T-cell (primary cell): ENCODE results near the gene USP48. TPM values are rescaled to one million over a fixed set of nuclear protein-coding genes. Genes with fewer than 3 reads are reported as not detected.

Experiments used
- ATAC-seq, 4 experiments: fragments of 200-7000 bp in 3 of 4; fragments of 150-1000 bp in 1 of 4; cut with Tn5 transposase; replicated peaks in 1 of 4; 1 replicate in 3 of 4; 2 replicates in 1 of 4; pipeline ENCODE4 v1.10.0; 2021; ENCODE audit warnings: moderate library complexity in 3 of 4, mild to moderate bottlenecking in 2 of 4, moderate number of reproducible peaks in 1 of 4
- CTCF ChIA-PET, 2 donors: fragments of 300-600 bp; sonication (Branson Sonifier 250); formaldehyde crosslinking; loops; one replicate each; lab custom pipeline; 2022; ENCODE audit warnings: antibody characterized with exemption in 2 of 2; lab: Charles Lee
- POLR2A ChIA-PET, 2 donors: fragments of 300-600 bp; sonication (Branson Sonifier 250); formaldehyde crosslinking; loops; one replicate each; lab custom pipeline; 2022; ENCODE audit warnings: antibody characterized with exemption in 2 of 2; lab: Charles Lee
- DNase-seq, 35 experiments: peaks; one replicate each; pipeline versions ENCODE4 v3.0.0 to v3.0.0-alpha.2; 2013 to 2023
- H3K27ac ChIP-seq: one replicate; pipeline ENCODE4 v1.5.1; 2013; ENCODE audit warnings: low read length
- H3K27me3 ChIP-seq, 2 experiments: replicated peaks in 1 of 2; 1 replicate in 1 of 2; 2 replicates in 1 of 2; pipeline versions ENCODE4 v1.6.1 to v1.7.0; 2013; ENCODE audit warnings: low read length in 1 of 2, mixed read lengths in 1 of 2; ENCODE audit not compliant: control insufficient read depth in 2 of 2, insufficient read depth in 2 of 2; ENCODE audit errors: extremely low read depth in 1 of 2
- H3K36me3 ChIP-seq, 2 donors: 1 replicate in 1 of 2; 2 replicates in 1 of 2; pipeline versions ENCODE4 v1.6.1 to v1.7.0; 2013; ENCODE audit warnings: low read length in 1 of 2; ENCODE audit not compliant: control insufficient read depth in 2 of 2, insufficient read depth in 1 of 2; ENCODE audit errors: extremely low read depth in 1 of 2
- H3K4me1 ChIP-seq, 2 experiments: 1 replicate in 1 of 2; 2 replicates in 1 of 2; pipeline versions ENCODE4 v1.6.1 to v1.7.0; 2013; ENCODE audit warnings: low read length in 2 of 2, mixed read lengths in 1 of 2; ENCODE audit not compliant: insufficient read depth in 2 of 2, control insufficient read depth in 1 of 2; ENCODE audit errors: extremely low read depth in 1 of 2
- H3K4me3 ChIP-seq, 2 donors: 1 replicate in 1 of 2; 2 replicates in 1 of 2; pipeline versions ENCODE4 v1.5.1 to v1.7.0; 2013; ENCODE audit warnings: mild to moderate bottlenecking in 2 of 2, low read length in 1 of 2, moderate library complexity in 1 of 2; ENCODE audit not compliant: control insufficient read depth in 1 of 2; ENCODE audit errors: extremely low read depth in 1 of 2
- H3K9me3 ChIP-seq: 2 replicates; pipeline ENCODE4 v1.7.0; 2013
- H3K27ac Mint-ChIP-seq, 2 donors: one replicate each; pipeline ENCODE4 v1.8.0; 2020 to 2021; ENCODE audit warnings: mild to moderate bottlenecking in 2 of 2, mixed read lengths in 2 of 2
- H3K27me3 Mint-ChIP-seq, 2 donors: one replicate each; pipeline ENCODE4 v1.8.0; 2021 to 2022; ENCODE audit warnings: mixed read lengths in 2 of 2
- H3K36me3 Mint-ChIP-seq: one replicate; pipeline ENCODE4 v1.8.0; 2021; ENCODE audit warnings: mixed read lengths
- H3K4me1 Mint-ChIP-seq, 3 donors: one replicate each; pipeline ENCODE4 v1.8.0; 2020 to 2022; ENCODE audit warnings: mixed read lengths in 3 of 3, mild to moderate bottlenecking in 1 of 3
- H3K4me3 Mint-ChIP-seq, 3 donors: one replicate each; pipeline ENCODE4 v1.8.0; 2020 to 2022; ENCODE audit warnings: mild to moderate bottlenecking in 3 of 3, mixed read lengths in 3 of 3, moderate library complexity in 3 of 3
- H3K9me3 Mint-ChIP-seq, 3 donors: one replicate each; pipeline ENCODE4 v1.8.0; 2020 to 2022; ENCODE audit warnings: mixed read lengths in 3 of 3
- WGBS: methylation state at CpG from one replicate; pipeline ENCODE4 v1.1.5; 2013; ENCODE audit warnings: missing lambda C conversion rate; ENCODE audit not compliant: insufficient coverage; 5-methylcytosine and 5-hydroxymethylcytosine counted together
- total RNA-seq, 35 experiments: library from RNA in 6 of 35; stranded (reverse) in 6 of 35; fragments of 120-200 nt in 1 of 35; gene quantifications; one replicate each; pipeline versions ENCODE4 v1.2.1 to v1.2.4 and lab custom pipeline; 2013 to 2026

USP48 gene
- total RNA-seq, 5 donors from 2014 or later (not counting 1 experiment from before 2014, with no cell fraction given), result 65.8 to 95.6 (median 77.5) TPM

GRCh38 chr1:21654209-21654608 lies 128.7 kb downstream of the USP48 start:
- Mint-ChIP-seq H3K4me3 (no peak overlapping the region), H3K4me1 (peaks cover 15 to 18% (median 15%) of the 10 kb centered on the region in 3 donors), H3K27ac (no peak overlapping the region)

GRCh38 chr1:21653744-21654100 lies 129.2 kb downstream of the USP48 start:
- no peaks in the 10 kb centered on the region for H3K9me3 Mint-ChIP-seq
- H3K4me3 ChIP-seq, result no peak overlapping the region

More at GRCh38 chr1:21654209-21654608, 128.7 kb downstream of the USP48 start:
- no peaks in the 10 kb centered on the region for H3K36me3 ChIP-seq
- no peak overlapping the region for H3K27ac ChIP-seq
- H3K27me3 Mint-ChIP-seq, result peaks cover 0 to 2% of the 10 kb centered on the region in 2 donors
- 92% methylated on average over 2 of the region's 6 CpGs for WGBS
- DNase-seq (no peak), ATAC-seq (no peak)
- ChIA-PET CTCF (no interaction called here), POLR2A (no interaction called here)
- peaks cover 6 to 18% of the 10 kb centered on the region in 2 experiments for H3K4me1 ChIP-seq
- no peaks in the 10 kb centered on the region for H3K9me3 ChIP-seq
- no peak overlapping the region for H3K4me3 ChIP-seq
- H3K27me3 ChIP-seq, result peaks cover 0 to 28% of the 10 kb centered on the region in 2 experiments
- H3K9me3 Mint-ChIP-seq, result no peaks in the 10 kb centered on the region
- no peaks in the 10 kb centered on the region for H3K36me3 Mint-ChIP-seq

GRCh38 chr1:21652937-21653743 lies 129.8 kb downstream of the USP48 start:
- WGBS, result 73% methylated on average over 8 of the region's 10 CpGs
- POLR2A ChIA-PET, result interaction anchor here in 1 of 2 donors (0.5 kb wide), 1 partner anchor 380 kb away, joined by 3 read pairs; no protein-coding TSS in a partner anchor
- Mint-ChIP-seq H3K27me3 (peaks cover 0 to 2% of the 10 kb centered on the region in 2 donors), H3K36me3 (no peaks in the 10 kb centered on the region), H3K4me1 (peaks cover 15 to 18% (median 15%) of the 10 kb centered on the region in 3 donors), H3K9me3 (no peaks in the 10 kb centered on the region), H3K27ac (peak overlapping the region in 1 of 2 donors; percentile 57), H3K4me3 (peak overlapping the region; percentile 73 to 86 (median 78))
- H3K27me3 ChIP-seq, result peaks cover 2 to 37% of the 10 kb centered on the region in 2 experiments
- no peaks in the 10 kb centered on the region for H3K9me3 ChIP-seq
- ATAC-seq (no peak), DNase-seq (no peak)
- CTCF ChIA-PET, result no interaction called here
- H3K36me3 ChIP-seq, result no peaks in the 10 kb centered on the region
- H3K27ac ChIP-seq, result no peak overlapping the region
- H3K4me1 ChIP-seq, result peaks cover 6 to 17% of the 10 kb centered on the region in 2 experiments
- no peak overlapping the region for H3K4me3 ChIP-seq

More at GRCh38 chr1:21653744-21654100, 129.2 kb downstream of the USP48 start:
- Histone ChIP-seq H3K9me3 (no peaks in the 10 kb centered on the region), H3K27me3 (peaks cover 2 to 32% of the 10 kb centered on the region in 2 experiments), H3K27ac (no peak overlapping the region), H3K36me3 (no peaks in the 10 kb centered on the region), H3K4me1 (peaks cover 6 to 17% of the 10 kb centered on the region in 2 experiments)
- Mint-ChIP-seq H3K4me3 (no peak overlapping the region), H3K36me3 (no peaks in the 10 kb centered on the region), H3K27me3 (peaks cover 0 to 2% of the 10 kb centered on the region in 2 donors), H3K4me1 (peaks cover 15 to 18% (median 15%) of the 10 kb centered on the region in 3 donors), H3K27ac (no peak overlapping the region)
- ATAC-seq, result no peak
- 83% methylated on average over 5 of the region's 6 CpGs for WGBS
- DNase-seq, result no peak
- ChIA-PET CTCF (no interaction called here), POLR2A (interaction anchor here in 1 of 2 donors (0.5 kb wide), 1 partner anchor 379 kb away, joined by 3 read pairs; no protein-coding TSS in a partner anchor)

- Mint-ChIP-seq H3K36me3 (no peaks in the 10 kb centered on the region), H3K27ac (peak overlapping the region; percentile 48 to 57), H3K4me1 (peaks cover 15 to 18% (median 15%) of the 10 kb centered on the region in 3 donors), H3K4me3 (peak overlapping the region; percentile 73 to 86 (median 78)), H3K27me3 (peaks cover 4 to 8% of the 10 kb centered on the region in 2 donors), H3K9me3 (no peaks in the 10 kb centered on the region)
- Histone ChIP-seq H3K36me3 (no peaks in the 10 kb centered on the region), H3K4me1 (peaks cover 6 to 20% of the 10 kb centered on the region in 2 experiments), H3K27ac (no peak overlapping the region), H3K27me3 (peaks cover 2 to 45% of the 10 kb centered on the region in 2 experiments), H3K9me3 (no peaks in the 10 kb centered on the region), H3K4me3 (no peak overlapping the region)
- whole genome bisulfite sequencing, result 22% methylated on average over 29 of the region's 39 CpGs
- ChIA-PET POLR2A (no interaction called here), CTCF (interaction anchor here in 1 of 2 donors (0.6 kb wide), 1 partner anchor 399 kb away, joined by 10 read pairs; no protein-coding TSS in a partner anchor)
- no peak for DNase-seq
- peak; percentile 21 to 40 (median 26) for ATAC-seq
Observed at GRCh38 chr1:21652101-21652936, 130.6 kb downstream of the USP48 start.

GRCh38 chr1:21651214-21652042 lies 131.5 kb downstream of the USP48 start:
- Mint-ChIP-seq H3K27ac (peak overlapping the region in 1 of 2 donors; percentile 34), H3K27me3 (peaks cover 11 to 16% of the 10 kb centered on the region in 2 donors), H3K9me3 (no peaks in the 10 kb centered on the region), H3K36me3 (no peaks in the 10 kb centered on the region), H3K4me1 (peaks cover 15 to 18% (median 15%) of the 10 kb centered on the region in 3 donors), H3K4me3 (peak overlapping the region; percentile 81 to 87 (median 81))
- DNase-seq (peak in 30 of 35 experiments; percentile 11 to 63 (median 29)), ATAC-seq (peak; percentile 72 to 87 (median 83))
- Histone ChIP-seq H3K4me1 (peaks cover 6 to 20% of the 10 kb centered on the region in 2 experiments), H3K4me3 (peak overlapping the region; percentile 47 to 77), H3K27ac (no peak overlapping the region), H3K27me3 (peaks cover 2 to 54% of the 10 kb centered on the region in 2 experiments), H3K36me3 (no peaks in the 10 kb centered on the region), H3K9me3 (no peaks in the 10 kb centered on the region)
- POLR2A ChIA-PET, result no interaction called here
- CTCF ChIA-PET, result interaction anchor here in 1 of 2 donors (0.6 kb wide), 1 partner anchor 398 kb away, joined by 10 read pairs; no protein-coding TSS in a partner anchor
- 7% methylated on average over 69 of the region's 80 CpGs for WGBS
